Spleen (tissue), 11 donors: ENCODE measurements around the gene PGM2. TPM values are rescaled to one million over a fixed set of nuclear protein-coding genes. Genes with fewer than 3 reads are reported as not detected.
"Not testable (repeated sequence)": the region's sequence is repeated elsewhere in the genome, so short reads cannot be mapped to it uniquely, and the experiment has no call there.

Source experiments
- DNase-seq: peaks from one replicate; pipeline ENCODE4 v3.0.0-alpha.2; 2020
- H3K27ac ChIP-seq, 8 donors: fragments of 200-600 bp; sonication (generic) in 7 of 8; 1 replicate in 4 of 8; 2 replicates in 4 of 8; pipeline versions ENCODE4 v1.5.0 to v1.8.0; 2016 to 2021; ENCODE audit warnings: inconsistent platforms in 4 of 8, mild to moderate bottlenecking in 4 of 8, moderate library complexity in 1 of 8
- H3K27me3 ChIP-seq, 7 donors: fragments of 200-600 bp; sonication (generic) in 6 of 7; replicated peaks in 1 of 7; 1 replicate in 4 of 7; 2 replicates in 3 of 7; pipeline versions ENCODE4 v1.5.0 to v1.8.0; 2016 to 2021; ENCODE audit warnings: inconsistent platforms in 3 of 7, mild to moderate bottlenecking in 1 of 7
- H3K36me3 ChIP-seq, 6 donors: fragments of 200-600 bp; sonication (generic) in 5 of 6; 1 replicate in 4 of 6; 2 replicates in 2 of 6; pipeline versions ENCODE4 v1.5.0 to v1.8.0; 2016 to 2021; ENCODE audit warnings: inconsistent platforms in 2 of 6
- H3K4me1 ChIP-seq, 6 donors: fragments of 200-600 bp; sonication (generic) in 5 of 6; 1 replicate in 3 of 6; 2 replicates in 3 of 6; pipeline versions ENCODE4 v1.5.0 to v1.8.0; 2016 to 2021; ENCODE audit warnings: inconsistent platforms in 3 of 6
- H3K4me3 ChIP-seq, 8 donors: fragments of 200-600 bp; sonication (generic) in 7 of 8; 1 replicate in 4 of 8; 2 replicates in 4 of 8; pipeline versions ENCODE4 v1.5.0 to v1.8.0; 2016 to 2021; ENCODE audit warnings: inconsistent platforms in 4 of 8, mild to moderate bottlenecking in 4 of 8, moderate library complexity in 2 of 8
- H3K9me3 ChIP-seq, 8 donors: fragments of 200-600 bp; sonication (generic) in 7 of 8; 1 replicate in 4 of 8; 2 replicates in 4 of 8; pipeline versions ENCODE4 v1.5.0 to v1.8.0; 2016 to 2021; ENCODE audit warnings: inconsistent platforms in 4 of 8
- CTCF ChIP-seq, 11 experiments: fragments of 200-600 bp in 7 of 11; fragments of 450-650 bp in 4 of 11; sonication (generic) in 4 of 11; IDR thresholded peaks in 8 of 11; conservative IDR thresholded peaks in 3 of 11; 1 replicate in 7 of 11; 2 replicates in 4 of 11; pipeline versions ENCODE4 v1.4.0 to v1.8.0; 2016 to 2021; ENCODE audit warnings: antibody characterized with exemption in 11 of 11, inconsistent platforms in 4 of 11, mild to moderate bottlenecking in 1 of 11
- POLR2A ChIP-seq, 3 donors: fragments of 450-650 bp; IDR thresholded peaks; one replicate each; pipeline ENCODE4 v1.5.1; 2017; ENCODE audit warnings: antibody characterized with exemption in 3 of 3, mild to moderate bottlenecking in 1 of 3
- POLR2AphosphoS5 ChIP-seq, 3 donors: sonication (generic); formaldehyde crosslinking; IDR thresholded peaks; one replicate each; pipeline ENCODE4 v1.5.1; 2017; ENCODE audit warnings: antibody characterized with exemption in 3 of 3
- WGBS, 5 donors: extraction: QIAGEN DNeasy Blood & Tissue Kit in 3 of 5; methylation state at CpG; one replicate each; pipeline versions ENCODE4 v1.1.5 to v1.1.7; 2013 to 2018; 5-methylcytosine and 5-hydroxymethylcytosine counted together
- intact Hi-C: fragments of 100-400 bp; cut with DNase I; formaldehyde crosslinking; loops from one replicate; pipeline ENCODE4 v1.15.0; 2023; ENCODE audit warnings: low total_unique reads
- polyA plus RNA-seq, 3 donors: library from polyadenylated mRNA; stranded (reverse); fragments of 200-250 nt; gene quantifications; one replicate each; pipeline ENCODE4 v1.2.1, GENCODE V29; 2013
- total RNA-seq, 7 donors: library from RNA; depleted of rRNA in 3 of 7; stranded (reverse); fragments of >200 nt in 3 of 7; fragmentation: NEBNext Ultra II Directional in 4 of 7; extraction: Animal tissue kit (Norgen Biotek cat#: 25700) in 4 of 7; gene quantifications; one replicate each; pipeline versions ENCODE4 v1.1.0 to v1.2.1, GENCODE V29; 2016 to 2021
- donor health status: healthy with polysubstance abuse.
- donor health status: DM: no; HTN: no; CAD: no; lungs with moderate emphysema.
- donor health status: DM: no; HTN: no; CAD: no.
- donor health status: Bipolar disorder and iron deficiency.
- donor health status: healthy.
- donor health status: DM: no; HTN: no; CAD: no.
- donor health status: DM: yes; HTN: yes; CAD: no.

Gene PGM2
- total and polyA plus RNA-seq, 10 donors, result 5.4 to 43.7 (median 27.4) TPM

GRCh38 chr4:37816006-37816405 lies 10.5 kb upstream of the PGM2 start:
- intact Hi-C loops, result no loop called here
- WGBS, 5 donors, result 9 to 22% (median 16%) methylated on average over 2 of the region's 2 CpGs
- peak overlapping the region in 5 of 8 donors; percentile 11 to 51 (median 25) for H3K27ac ChIP-seq
- H3K36me3 ChIP-seq, result no peaks in the 10 kb centered on the region
- TF ChIP-seq POLR2AphosphoS5 (IDR thresholded peaks at IDR 0.05), result no peak
- no peak for TF ChIP-seq POLR2A (IDR thresholded peaks at IDR 0.05)
- TF ChIP-seq CTCF (IDR thresholded peaks at IDR 0.05 in 8 of 11, conservative IDR thresholded peaks at IDR 0.05 in 3 of 11), result no peak
- peaks cover 0 to 22% (median 16%) of the 10 kb centered on the region in 6 donors for H3K4me1 ChIP-seq
- H3K9me3 ChIP-seq, result no peaks in the 10 kb centered on the region
- H3K27me3 ChIP-seq, result no peaks in the 10 kb centered on the region
- H3K4me3 ChIP-seq, result peak overlapping the region in 1 of 8 donors; percentile 3
- no peak for DNase-seq

- TF ChIP-seq CTCF (IDR thresholded peaks at IDR 0.05 in 8 of 11, conservative IDR thresholded peaks at IDR 0.05 in 3 of 11), result no peak
- TF ChIP-seq POLR2A (IDR thresholded peaks at IDR 0.05), result no peak
- no peak for TF ChIP-seq POLR2AphosphoS5 (IDR thresholded peaks at IDR 0.05)
- H3K4me1 ChIP-seq, result peaks cover 0 to 22% (median 16%) of the 10 kb centered on the region in 6 donors
- H3K9me3 ChIP-seq, result no peaks in the 10 kb centered on the region
- no peaks in the 10 kb centered on the region for H3K36me3 ChIP-seq
- H3K27me3 ChIP-seq, result no peaks in the 10 kb centered on the region
- WGBS, 5 donors, result 77 to 90% (median 82%) methylated on average over 3 of the region's 3 CpGs
- DNase-seq, result no peak
- peak overlapping the region in 1 of 8 donors; percentile 51 for H3K27ac ChIP-seq
- no peak overlapping the region for H3K4me3 ChIP-seq
- intact Hi-C loops, result no loop called here
Measured at GRCh38 chr4:37816719-37817118, 9.8 kb upstream of the PGM2 start.

- Histone ChIP-seq H3K27me3 (no peaks in the 10 kb centered on the region), H3K36me3 (no peaks in the 10 kb centered on the region), H3K9me3 (no peaks in the 10 kb centered on the region), H3K27ac (no peak overlapping the region), H3K4me3 (no peak overlapping the region), H3K4me1 (peaks cover 0 to 26% (median 16%) of the 10 kb centered on the region in 6 donors)
- DNase-seq, result no peak
- intact Hi-C loops, result no loop called here
- TF ChIP-seq CTCF (IDR thresholded peaks at IDR 0.05 in 8 of 11, conservative IDR thresholded peaks at IDR 0.05 in 3 of 11) (no peak), POLR2A (IDR thresholded peaks at IDR 0.05) (no peak), POLR2AphosphoS5 (IDR thresholded peaks at IDR 0.05) (no peak)
- 92 to 97% (median 95%) methylated on average over 5 of the region's 5 CpGs for WGBS, 5 donors
Measured at GRCh38 chr4:37818752-37819151, 7.7 kb upstream of the PGM2 start.

- H3K4me1 ChIP-seq, result peaks cover 3 to 28% (median 21%) of the 10 kb centered on the region in 6 donors
- H3K9me3 ChIP-seq, DNase-seq, H3K27ac ChIP-seq, H3K36me3 ChIP-seq, H3K27me3 ChIP-seq, intact Hi-C loops, H3K4me3 ChIP-seq: not testable (repeated sequence)
- WGBS, 5 donors, result 91 to 100% (median 97%) methylated on average over 1 to 25 of the region's 28 CpGs
Measured at GRCh38 chr4:37820458-37820857, 6.0 kb upstream of the PGM2 start.
